ENCODE results near the gene CCDC144A. TPM values are rescaled to one million over a fixed set of nuclear protein-coding genes. Genes with fewer than 3 reads are reported as not detected.
"Not testable (repeated sequence)": the region's sequence is repeated elsewhere in the genome, so short reads cannot be mapped to it uniquely, and the experiment has no call there.

CCDC144A gene
- polyA plus RNA-seq, 3 donors, result 0.78 to 3.1 (median 1.2) TPM

GRCh38 chr17:16818821-16819683, 129.0 kb downstream of the CCDC144A start:
- DNase-seq (ENCODE audit: low read depth in 3 of 3, low spot score in 2 of 3), result no peak

- no peak for DNase-seq (ENCODE audit: low read depth in 3 of 3, low spot score in 2 of 3)
Observed at GRCh38 chr17:16820161-16820877, 130.3 kb downstream of the CCDC144A start.

GRCh38 chr17:16820979-16821543, 131.0 kb downstream of the CCDC144A start:
- DNase-seq (ENCODE audit: low read depth in 3 of 3, low spot score in 2 of 3), result no peak

GRCh38 chr17:16822133-16822532, 132.1 kb downstream of the CCDC144A start:
- DNase-seq (ENCODE audit: low read depth in 3 of 3, low spot score in 2 of 3), result not testable (repeated sequence)

GRCh38 chr17:16823768-16824406, 133.8 kb downstream of the CCDC144A start:
- DNase-seq (ENCODE audit: low read depth in 3 of 3, low spot score in 2 of 3), result not testable (repeated sequence)

Other genes starting within 250 kb of the CCDC144A start
- 1 to 10 TPM; 4.2 to 4.7 (median 4.6) TPM for gene LRRC75A, start 198.0 kb upstream of the CCDC144A start, polyA plus RNA-seq (ENCODE audit: insufficient read length in 3 of 3)
- gene ZNF287, start 121.0 kb upstream of the CCDC144A start, polyA plus RNA-seq (ENCODE audit: insufficient read length in 3 of 3), result 10 to 100 TPM; 10.8 to 12.7 (median 11.6) TPM
- gene ZNF624, start 36.4 kb upstream of the CCDC144A start, polyA plus RNA-seq (ENCODE audit: insufficient read length in 3 of 3), result 10 to 100 TPM; 11.8 to 14.0 (median 13.0) TPM